ENCODE measurements around the gene APOB.

GRCh38 chr2:21034972-21035279, 8.9 kb downstream of the APOB start:
- TF ChIP-seq SIN3A (IDR thresholded peaks at IDR 0.05; ENCODE audit: borderline replicate concordance, insufficient read depth, low read length) (no peak), POLR2AphosphoS5 (IDR thresholded peaks at IDR 0.05; ENCODE audit: low read depth, low read length) (no peak), REST (IDR thresholded peaks at IDR 0.05; ENCODE audit: insufficient read depth in 1 of 2, low read depth in 2 of 2, low read length in 2 of 2) (no peak), TAF1 (IDR thresholded peaks at IDR 0.05; ENCODE audit: borderline replicate concordance, insufficient read depth, low read length) (no peak), FOXP2 (optimal IDR thresholded peaks at IDR 0.05; ENCODE audit: borderline replicate concordance, extremely low read depth, extremely low read length, insufficient read depth) (no peak)
